HG03139 (cell line): Measurements from ENCODE around the gene DKKL1.

Source experiments
- ATAC-seq: cut with Tn5 transposase; IDR thresholded peaks from one replicate; pipeline ENCODE4 v1.9.1; 2021; ENCODE audit not compliant: unreplicated experiment

Gene DKKL1

DNA sequence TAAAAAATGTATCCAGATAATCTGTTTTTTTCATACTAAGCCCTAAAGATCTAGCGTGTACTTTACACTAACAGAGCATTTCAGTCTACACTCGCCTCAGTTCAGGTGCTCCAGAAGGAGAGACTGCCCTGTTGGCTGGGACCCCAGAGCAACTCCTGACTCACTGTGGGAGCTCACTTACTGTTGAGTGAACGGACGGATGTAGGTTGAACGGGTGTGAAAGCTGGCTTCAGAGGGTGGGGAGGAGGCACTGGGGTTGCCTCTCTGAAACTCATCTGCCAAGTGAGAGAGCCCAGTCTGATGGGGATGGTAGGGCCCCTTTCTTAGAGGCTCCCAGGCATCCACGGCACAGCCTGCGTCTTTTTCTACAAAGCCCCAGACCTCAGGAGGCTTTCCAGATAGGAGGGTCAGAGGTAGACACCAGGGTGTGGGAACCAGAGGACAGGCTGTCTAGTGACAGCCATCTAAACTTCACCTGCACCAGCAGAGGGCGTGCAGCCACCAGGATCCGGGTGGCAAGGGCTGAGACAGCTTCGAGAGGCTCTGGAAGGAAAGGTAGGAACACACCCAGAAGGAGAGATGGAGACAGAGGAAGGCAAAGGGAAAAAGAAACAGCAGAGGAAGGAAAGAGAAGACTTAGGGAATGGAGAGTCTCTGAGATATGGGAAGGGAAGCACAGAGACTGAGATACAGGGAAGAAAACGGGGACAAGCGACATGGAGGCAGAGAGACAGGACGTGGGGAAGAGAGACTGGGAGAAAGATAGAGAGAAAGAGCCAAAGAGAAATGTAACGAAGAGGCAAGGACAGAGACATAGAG is 28.1 kb downstream of the DKKL1 start:
- no peak for ATAC-seq

DNA sequence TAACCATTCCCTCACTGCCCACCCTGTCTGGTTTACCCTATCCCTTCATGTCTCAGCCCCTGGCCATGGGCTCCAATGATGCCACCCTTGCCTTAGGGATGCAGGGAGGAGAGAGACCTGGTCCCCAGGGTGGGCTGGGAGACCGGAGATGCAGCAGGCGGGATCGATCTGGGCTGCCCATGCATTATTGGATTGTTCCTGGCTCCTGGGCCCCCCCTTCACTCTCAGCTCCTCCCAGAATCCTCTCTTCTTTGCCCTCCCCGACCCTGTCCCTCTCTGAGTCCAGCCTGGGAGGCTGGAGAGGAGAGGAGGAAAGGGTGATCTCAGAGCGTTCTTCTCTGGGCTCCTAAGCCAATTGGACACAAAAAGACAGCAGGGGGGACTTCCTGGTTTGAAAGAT is 30.2 kb downstream of the DKKL1 start:
- ATAC-seq, result no peak

DNA sequence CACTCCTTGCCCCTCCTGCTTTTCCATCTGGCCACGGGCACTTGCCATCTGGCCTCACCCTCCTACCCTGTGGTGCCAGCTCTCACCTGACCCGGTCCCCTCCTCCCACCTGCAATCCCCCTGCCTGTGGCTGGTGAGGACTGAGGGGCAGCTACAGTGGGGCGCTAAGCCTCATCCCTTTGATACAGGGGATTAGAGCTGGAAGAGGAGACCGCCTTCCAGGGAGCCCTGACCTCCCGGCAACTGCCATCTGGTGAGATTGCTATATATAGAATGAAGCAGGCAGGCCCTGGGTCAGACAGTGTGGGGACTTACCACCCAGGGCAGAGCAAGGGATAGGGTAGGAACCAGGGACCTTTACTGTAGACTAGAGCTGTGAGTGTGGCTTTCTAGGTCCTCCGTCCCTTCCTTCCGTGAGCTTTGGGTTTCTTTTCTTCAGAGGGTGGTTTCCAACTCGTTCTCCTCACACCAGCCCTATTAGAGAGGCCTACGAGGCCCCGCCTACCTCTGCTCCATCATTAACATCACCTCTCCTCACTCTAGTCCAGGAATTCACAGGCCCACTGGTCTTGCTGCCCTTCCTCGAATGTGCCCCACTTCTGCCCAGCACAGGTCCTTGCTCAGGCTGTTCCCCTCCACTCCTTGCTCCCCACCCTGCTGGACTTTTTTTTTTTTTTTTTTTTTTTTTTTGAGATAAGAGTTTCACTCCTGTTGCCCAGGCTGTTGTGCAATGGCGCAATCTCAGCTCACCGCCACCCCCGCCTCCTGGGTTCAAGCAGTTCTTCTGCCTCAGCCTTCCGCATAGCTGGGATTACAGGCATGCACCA is 32.1 kb downstream of the DKKL1 start:
- ATAC-seq, result no peak

DNA sequence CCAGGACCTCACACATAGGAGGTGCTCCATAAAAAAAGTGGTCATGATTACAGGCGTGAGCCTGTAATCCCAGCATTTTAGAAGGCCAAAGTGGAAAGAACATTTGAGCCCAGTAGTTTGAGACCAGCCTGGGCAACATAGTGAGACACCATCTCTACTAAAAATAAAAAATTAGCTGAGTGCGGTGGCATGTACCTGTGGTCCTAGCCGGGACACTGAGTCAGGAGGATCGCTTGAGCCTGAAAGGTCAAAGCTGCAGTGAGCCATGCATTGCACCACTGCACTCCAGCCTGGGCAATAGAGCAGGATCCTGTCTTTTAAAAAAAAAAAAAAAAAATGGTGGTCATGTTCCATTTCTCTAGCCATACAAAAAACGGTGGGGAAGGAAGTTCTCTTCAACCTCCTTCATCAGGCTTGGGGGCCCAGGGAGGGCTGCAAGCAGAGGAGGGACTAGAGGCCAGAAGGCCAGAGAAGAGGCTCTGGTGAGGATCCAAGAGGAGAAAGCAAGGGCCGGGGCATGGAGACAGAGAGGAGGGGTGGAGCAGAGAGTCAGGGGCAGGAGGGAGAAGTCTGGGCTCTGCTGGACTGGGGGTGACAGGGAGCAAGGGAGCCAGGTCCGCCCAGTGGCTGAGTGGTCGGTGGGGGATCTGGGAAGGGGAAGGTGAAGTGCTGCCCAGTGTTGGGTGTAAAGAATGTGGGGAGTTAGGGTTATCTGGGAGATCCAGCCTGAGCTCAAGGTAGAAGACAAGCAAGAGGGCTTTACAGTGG is 33.2 kb downstream of the DKKL1 start:
- ATAC-seq, result no peak

DNA sequence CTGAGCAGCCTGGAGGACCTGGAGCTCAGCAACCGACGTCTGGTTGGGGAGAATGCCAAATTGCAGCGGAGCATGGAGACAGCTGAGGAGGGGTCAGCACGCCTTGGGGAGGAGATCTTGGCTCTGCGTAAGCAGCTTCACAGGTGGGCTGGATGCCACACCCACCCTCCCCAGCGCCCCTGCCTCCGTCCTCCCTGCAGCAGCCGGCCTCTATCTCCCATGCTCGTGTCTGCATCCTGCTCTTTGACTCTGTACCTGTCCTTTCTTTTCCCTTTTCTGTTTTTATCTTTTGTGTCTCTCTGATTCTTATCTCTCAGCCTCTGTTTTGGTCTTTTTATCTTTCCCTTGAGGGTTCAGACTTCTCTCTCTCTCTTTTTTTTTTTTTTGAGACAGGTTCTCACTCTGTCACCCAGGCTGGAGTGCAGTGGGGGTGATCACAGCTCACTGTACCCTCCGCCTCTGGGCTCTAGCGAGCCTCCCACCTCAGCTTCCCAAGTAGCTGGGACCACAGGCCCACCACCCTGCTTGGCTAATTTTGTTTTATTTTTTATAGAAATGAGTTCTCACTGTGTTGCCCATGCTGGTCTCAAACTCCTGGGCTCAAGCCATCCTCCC is 34.4 kb downstream of the DKKL1 start:
- ATAC-seq, result no peak

DNA sequence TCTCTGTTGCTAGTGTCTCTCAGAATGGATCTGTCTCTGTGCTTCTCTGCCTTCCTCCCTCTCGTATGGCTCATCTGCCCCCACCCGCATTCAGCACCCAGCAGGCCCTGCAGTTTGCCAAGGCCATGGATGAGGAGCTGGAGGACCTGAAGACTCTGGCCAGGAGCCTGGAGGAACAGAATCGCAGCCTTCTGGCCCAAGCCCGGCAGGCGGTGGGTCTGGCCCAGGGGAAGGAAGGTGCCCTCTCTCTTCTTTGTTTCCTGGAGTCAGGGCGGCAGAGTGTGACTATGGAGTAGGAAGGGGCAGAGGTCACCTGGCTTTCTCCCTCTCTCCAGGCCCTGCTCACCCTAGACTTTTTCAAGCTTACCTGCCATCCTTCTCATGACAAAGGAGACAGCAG is 35.3 kb downstream of the DKKL1 start:
- ATAC-seq, result no peak

DNA sequence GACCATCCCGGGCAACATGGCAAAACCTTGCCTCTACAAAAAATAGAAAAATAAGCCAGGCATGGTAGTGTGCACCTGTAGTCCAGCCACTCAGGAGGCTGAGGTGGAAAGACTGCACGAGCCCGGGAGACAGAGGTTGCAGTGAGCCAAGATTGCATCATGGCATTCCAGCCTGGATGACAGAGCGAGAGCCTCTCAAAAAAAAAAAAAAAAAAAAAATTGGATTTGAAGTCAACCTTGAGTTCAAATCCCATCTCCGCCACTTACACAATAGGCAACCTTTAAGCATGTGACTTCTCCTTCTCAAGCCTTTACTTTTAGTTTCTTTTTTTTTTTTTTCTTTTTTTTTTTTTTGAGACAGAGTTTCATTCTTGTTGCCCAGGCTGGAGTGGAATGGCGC is 36.4 kb downstream of the DKKL1 start:
- ATAC-seq, result no peak

DNA sequence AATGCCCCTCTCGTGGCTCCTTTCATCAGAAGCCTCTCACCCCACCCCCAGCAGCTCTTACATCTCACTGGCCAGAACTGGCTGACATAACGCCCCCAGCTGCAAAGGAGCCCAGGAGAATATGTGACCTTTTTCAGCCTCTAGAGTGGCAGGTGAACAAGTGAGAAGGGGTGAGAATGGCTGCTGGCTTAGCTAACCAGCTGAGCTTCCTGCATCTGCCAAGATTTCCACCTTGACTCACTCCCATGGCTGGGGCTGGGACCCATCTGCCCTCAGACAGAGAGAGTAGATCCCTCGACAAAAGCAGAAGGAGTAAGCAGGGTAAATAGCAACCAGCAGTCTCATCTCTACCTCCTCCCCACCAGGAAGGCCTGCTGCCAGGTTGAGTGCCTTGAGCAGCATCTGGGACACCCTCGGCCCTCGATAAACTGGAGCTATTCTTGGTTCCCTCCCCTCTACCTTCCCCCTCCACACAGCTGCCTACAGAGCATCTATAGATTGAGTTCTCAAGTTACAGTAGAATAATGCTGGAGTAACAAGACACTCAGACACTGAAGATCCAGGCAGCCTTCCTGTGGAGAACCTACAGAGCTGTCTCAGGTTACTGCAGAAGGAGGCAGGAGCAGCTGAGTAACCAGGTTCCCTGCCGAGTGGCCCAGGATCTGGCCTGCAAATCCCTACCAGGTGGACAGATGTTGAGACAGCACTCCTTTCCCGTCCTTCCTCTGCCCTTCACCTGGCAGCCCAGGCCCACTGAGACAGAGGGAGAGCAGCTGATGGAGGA is 39.9 kb downstream of the DKKL1 start:
- ATAC-seq, result no peak

DNA sequence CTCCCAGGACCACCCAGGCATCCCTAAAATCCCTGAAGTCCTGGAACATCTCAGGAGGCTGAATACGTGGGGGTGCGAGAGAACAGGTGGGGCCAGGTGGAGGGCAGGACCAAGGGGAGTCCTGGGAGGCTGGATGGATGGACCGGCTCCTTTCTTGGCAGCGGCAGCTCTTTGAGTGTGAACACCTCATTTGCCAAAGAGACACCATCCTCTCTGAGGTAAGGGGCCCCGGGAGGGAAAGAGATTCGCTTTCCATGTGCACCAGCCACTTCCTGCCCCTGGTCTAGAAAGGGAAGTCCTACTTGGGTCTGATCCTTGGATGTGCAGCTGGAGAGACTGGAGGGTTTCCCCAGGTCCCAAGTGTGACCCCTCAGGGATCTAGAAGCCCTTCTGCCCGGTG is 43.4 kb downstream of the DKKL1 start:
- no peak for ATAC-seq

DNA sequence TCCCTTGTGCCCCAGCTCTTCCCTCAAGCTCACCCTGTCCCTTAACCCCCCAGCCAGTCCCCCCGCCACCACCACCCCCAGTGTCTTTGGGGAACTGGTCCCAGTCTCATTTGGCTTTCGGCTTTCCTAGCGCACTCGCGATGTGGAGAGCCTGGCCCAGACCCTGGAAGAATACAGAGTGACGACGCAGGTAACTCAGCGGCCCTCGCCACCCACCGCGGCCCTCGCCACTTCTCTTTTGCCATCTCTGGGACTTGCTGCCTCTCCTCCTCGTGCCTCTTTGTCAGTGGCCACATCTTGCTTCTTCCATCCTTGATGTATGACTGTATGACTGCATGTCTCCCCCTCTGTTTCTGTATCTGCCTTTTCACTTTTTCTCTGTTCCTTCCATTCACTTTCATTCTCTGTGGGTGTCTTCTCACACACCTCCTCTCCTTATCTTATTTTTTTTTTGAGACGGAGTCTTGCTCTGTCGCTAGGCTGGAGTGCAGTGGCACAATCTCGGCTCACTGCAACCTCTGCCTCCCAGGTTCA is 43.9 kb downstream of the DKKL1 start:
- no peak for ATAC-seq

DNA sequence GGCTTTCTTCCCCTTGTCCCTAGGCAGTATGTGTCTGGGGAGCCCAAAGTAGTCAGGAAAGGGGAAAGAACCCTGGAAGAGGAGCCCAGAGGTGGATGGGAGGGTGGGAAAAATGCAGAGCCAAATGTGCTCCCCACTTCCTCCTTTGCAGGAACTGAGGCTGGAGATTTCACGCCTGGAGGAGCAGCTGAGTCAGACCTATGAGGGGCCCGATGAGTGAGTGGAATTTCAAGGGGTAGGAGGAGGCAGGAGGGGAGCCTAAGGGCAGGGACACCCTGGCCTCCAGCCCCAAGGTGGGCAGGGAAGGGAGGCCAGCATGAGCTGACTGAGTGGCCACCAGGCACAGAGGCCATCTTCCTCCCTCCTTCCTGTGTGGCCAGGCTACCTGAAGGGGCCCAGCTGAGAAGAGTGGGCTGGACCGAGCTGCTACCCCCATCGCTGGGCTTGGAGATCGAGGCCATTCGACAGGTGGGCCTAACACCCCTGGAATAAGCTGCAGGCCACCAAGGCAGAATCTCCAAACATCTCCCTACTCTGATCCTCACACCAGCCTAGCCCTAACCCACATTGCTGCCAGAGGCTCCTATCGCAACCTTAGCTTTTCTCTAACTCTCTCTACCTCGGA is 45.3 kb downstream of the DKKL1 start:
- ATAC-seq, result no peak

DNA sequence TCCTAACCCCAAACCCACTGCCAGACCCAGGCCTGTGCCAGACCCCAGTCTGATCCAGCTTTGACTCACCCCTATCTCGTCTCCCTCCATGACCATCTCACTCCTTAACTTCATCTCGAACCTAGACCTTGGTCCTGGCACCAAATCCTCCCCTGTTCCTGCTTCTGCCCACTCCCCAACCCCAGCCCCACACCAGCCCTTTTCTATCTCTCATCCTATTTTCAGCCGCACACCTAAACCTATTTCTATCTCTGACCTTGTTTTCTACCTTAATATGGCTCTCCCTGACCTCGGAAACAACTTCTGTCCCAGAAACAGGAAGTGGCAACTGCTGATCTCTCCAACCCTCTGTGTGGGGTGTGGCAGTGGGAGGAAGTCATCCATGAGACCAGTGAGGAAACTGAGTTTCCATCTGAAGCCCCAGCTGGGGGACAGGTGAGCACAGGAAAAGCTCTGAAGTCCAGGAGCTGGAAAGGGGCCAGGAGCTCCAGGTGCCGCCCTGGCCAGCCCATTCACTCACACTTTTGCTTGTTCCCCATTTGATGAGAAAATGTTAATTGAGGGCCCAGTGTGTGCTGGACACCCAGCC is 45.9 kb downstream of the DKKL1 start:
- ATAC-seq, result no peak

DNA sequence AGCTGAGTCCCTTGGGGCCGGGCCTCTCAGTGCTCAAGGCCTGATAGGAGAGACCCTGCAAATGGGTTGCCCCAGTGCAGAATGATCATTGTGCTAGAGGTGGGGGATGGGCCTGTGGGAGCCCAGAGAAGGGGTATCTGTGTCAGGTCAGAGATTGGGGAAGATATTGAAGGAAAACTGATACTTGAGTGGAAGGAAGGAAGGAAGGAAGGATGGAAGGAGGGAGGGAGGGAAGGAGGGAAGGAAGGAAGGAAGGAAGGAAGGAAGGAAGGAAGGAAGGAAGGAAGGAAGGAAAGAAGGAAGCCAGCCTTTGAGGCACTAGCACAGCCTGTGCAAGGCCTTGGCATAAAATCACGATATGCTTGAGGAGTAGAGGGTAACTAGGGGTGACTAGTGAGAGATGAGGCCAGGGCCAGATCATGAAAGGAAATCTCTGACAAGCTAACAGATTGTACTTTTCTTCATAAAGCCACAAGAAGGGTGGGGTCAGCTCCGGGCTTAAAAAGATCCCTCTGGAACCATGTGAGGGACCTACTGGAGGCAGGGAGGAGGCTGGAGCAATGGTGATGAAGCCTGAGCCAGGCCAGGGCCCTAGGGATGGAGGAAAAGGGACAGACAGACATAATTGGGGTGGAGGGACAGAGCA is 48.1 kb downstream of the DKKL1 start:
- no peak for ATAC-seq

DNA sequence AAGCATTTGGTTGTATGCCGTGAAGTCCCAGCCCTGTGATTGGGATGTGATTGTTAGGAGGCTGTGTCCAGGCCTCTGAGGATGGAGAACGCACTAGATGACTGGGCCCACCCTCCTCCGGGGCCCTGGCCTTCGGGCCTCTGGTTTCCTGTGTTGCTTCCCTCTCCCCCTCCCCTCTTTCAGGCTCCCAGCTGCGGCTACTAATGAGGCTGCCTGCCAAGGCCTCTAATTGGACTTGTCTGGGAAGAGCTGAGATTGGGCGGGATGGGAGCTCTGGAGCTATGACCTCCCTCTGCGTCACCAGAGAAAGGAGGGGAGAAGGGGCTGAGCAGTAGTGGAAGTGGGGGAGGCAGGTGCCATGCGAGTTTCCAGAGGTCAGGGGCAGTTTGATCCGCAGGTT is 49.7 kb downstream of the DKKL1 start:
- no peak for ATAC-seq

DNA sequence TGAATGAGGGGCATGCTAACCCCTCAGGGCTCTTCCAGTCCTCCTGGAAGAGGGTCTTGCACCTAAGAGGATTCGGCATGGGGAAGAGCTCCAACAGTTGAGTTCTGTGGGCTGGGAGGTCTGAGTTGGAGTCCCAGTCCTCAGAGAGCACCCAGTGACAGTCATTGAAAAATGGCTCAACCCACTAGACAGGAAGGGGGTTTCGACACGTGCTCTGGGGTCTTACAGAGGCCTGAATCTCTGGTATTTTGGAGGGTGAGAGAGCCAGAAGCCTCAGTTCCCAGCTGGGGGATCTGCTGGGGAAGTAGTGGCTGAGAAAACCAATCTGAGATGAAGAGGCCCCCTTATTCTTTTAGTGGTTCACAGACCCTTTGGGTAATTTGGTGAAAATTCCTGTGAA is 50.6 kb downstream of the DKKL1 start:
- ATAC-seq, result no peak

DNA sequence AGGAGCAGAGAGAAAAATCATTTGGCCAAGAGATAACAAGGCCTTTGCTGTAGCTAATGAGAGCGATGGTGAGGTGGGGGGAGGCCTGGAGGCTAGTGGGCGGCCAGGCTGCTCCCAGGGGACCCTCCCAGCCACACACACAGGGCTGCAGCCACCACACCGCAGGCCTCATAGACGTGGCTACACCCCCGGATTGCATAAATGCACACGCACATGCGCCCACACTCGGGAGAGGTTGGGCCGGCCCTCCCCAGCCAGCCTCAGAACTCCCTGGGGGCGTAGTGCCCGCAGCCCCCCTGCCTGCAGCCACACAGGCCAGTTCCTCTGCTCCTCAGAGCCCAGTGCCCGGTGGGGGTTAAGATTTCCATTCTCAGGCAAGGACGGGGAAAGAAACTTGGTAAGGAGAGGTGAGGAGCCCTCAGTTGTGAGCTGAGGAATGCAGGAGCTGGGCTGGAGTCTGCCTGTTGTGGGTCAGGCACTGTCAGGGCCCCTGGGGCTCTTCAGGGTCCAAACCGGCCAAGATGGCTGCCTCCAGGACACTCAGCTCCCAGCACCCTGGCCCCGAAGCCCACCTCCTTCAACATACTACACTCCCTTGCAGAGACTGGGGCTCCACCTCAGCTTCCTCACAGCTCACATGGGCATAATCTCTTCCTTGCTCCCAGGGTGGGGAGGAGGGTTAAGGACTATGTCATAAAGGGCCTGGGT is 51.6 kb downstream of the DKKL1 start:
- no peak for ATAC-seq

DNA sequence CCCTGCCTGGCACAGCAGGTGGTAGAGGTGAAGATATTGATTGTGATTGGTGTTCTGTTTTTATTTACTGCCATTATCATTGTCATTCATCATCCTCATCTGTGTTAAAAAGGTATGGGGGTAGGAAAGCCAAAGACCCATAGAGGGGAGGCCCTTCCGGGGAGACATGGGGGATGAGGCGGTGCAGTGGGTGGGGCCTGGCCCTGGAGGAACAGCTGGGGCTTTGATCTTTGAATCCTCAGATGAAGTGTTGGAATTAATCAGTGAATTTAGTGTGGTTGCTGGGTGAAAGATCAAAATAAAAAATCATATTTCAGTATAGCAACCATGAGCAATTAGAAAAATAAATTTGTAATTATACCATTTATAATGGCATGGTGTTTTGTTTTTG is 52.1 kb downstream of the DKKL1 start:
- no peak for ATAC-seq

DNA sequence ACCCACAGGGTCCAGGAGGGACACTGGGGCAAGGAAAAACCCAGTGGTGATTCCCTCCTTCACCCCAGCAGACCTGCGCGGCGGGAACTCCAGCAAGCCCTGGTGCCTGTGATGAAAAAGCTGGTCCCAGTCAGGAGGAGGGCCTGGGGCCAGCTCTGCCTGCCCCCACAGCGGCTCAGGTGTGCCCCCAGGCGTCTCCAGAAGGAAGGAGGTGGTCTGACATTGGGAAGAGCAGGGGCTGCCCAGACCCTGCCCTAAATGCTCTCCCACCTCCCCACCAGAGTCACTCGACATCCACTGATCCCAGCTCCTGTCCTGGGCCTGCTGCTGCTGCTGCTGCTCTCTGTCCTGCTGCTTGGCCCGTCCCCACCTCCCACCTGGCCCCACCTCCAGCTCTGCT is 53.4 kb downstream of the DKKL1 start:
- ATAC-seq, result no peak
